Ishikawa (cell line): Measurements from ENCODE around the gene GPR39.

Experiments
- CEBPB ChIP-seq: IDR thresholded peaks from 2 replicates; pipeline ENCODE4 v1.6.1; 2012
- YY1 ChIP-seq: IDR thresholded peaks from 2 replicates; pipeline ENCODE4 v1.6.1; 2012; ENCODE audit warnings: low read depth

GRCh38 chr2:132646540-132647108 is 230.0 kb downstream of the GPR39 start:
- TF ChIP-seq YY1 (no peak), CEBPB (no peak)
